NCI-H2171 (cell line): ENCODE measurements around the gene RPL10A.
"Not testable (repeated sequence)": the region's sequence is repeated elsewhere in the genome, so short reads cannot be mapped to it uniquely, and the experiment has no call there.

Source experiments
- DNase-seq: peaks from one replicate; lab custom pipeline; 2025; lab: John Stamatoyannopoulos, UW

RPL10A gene

GRCh38 chr6:35511562-35511941 is 43.4 kb downstream of the RPL10A start:
- no peak for DNase-seq

GRCh38 chr6:35512006-35512405 is 43.8 kb downstream of the RPL10A start:
- no peak for DNase-seq

GRCh38 chr6:35512740-35513139 is 44.5 kb downstream of the RPL10A start, which contains the start of gene TULP1:
Gene TULP1 (minus strand): TSS chr6:35512896. CDS start chr6:35512858, 38 bp downstream.
- no peak for DNase-seq

- DNase-seq: no peak
Observed at GRCh38 chr6:35514587-35514986, 46.4 kb downstream of the RPL10A start.

GRCh38 chr6:35515939-35516338 is 47.7 kb downstream of the RPL10A start:
- not testable (repeated sequence) for DNase-seq

GRCh38 chr6:35516712-35517111 is 48.5 kb downstream of the RPL10A start:
- DNase-seq: no peak

GRCh38 chr6:35517978-35518377 is 49.8 kb downstream of the RPL10A start:
- not testable (repeated sequence) for DNase-seq

GRCh38 chr6:35518566-35519312 is 50.5 kb downstream of the RPL10A start:
- DNase-seq: no peak

GRCh38 chr6:35519313-35520015 is 51.3 kb downstream of the RPL10A start:
- DNase-seq: no peak
